IPS-NIHi7 (cell line): Measurements from ENCODE around the gene CNBP.
"Not testable (repeated sequence)": the region's sequence is repeated elsewhere in the genome, so short reads cannot be mapped to it uniquely, and the experiment has no call there.

Experiments
- DNase-seq: peaks from one replicate; pipeline ENCODE4 v3.0.0; 2012; ENCODE audit warnings: mixed read lengths; ENCODE audit errors: extremely low spot score

Gene CNBP

GRCh38 chr3:129184784-129185542 lies 1.3 kb upstream of the CNBP start:
- DNase-seq = not testable (repeated sequence)

- DNase-seq = peak; percentile 37
These were observed 631 bp upstream of the CNBP start for GRCh38 chr3:129184396-129184657.

GRCh38 chr3:129182390-129183185 lies 1.1 kb downstream of the CNBP start:
- DNase-seq = peak; percentile 13

- no peak for DNase-seq
These were observed 1.9 kb downstream of the CNBP start for GRCh38 chr3:129181819-129182218.

GRCh38 chr3:129180461-129180860 lies 3.2 kb downstream of the CNBP start:
- no peak for DNase-seq

GRCh38 chr3:129176051-129176450 lies 7.6 kb downstream of the CNBP start:
- no peak for DNase-seq

GRCh38 chr3:129173725-129174124 lies 10.0 kb downstream of the CNBP start:
- DNase-seq = no peak

GRCh38 chr3:129173206-129173605 lies 10.5 kb downstream of the CNBP start:
- DNase-seq = no peak

- no peak for DNase-seq
These were observed 16.9 kb downstream of the CNBP start for GRCh38 chr3:129166579-129167332.

GRCh38 chr3:129165594-129165993 lies 18.1 kb downstream of the CNBP start:
- not testable (repeated sequence) for DNase-seq

- DNase-seq = no peak
These were observed 19.2 kb downstream of the CNBP start for GRCh38 chr3:129164500-129164899.

GRCh38 chr3:129162729-129163579 lies 20.7 kb downstream of the CNBP start:
- DNase-seq = peak; percentile 27

GRCh38 chr3:129161860-129162271 lies 21.8 kb downstream of the CNBP start:
- peak; percentile 30 for DNase-seq

- DNase-seq = peak; percentile 96
These were observed 22.5 kb downstream of the CNBP start, which contains the start of gene ISY1 for GRCh38 chr3:129160891-129161859. Gene ISY1 (minus strand): TSS chr3:129161063. CDS start chr3:129160975, 88 bp downstream.

- no peak for DNase-seq
These were observed 38.9 kb downstream of the CNBP start for GRCh38 chr3:129144786-129145185.

GRCh38 chr3:129141011-129141410 lies 42.7 kb downstream of the CNBP start:
- DNase-seq = not testable (repeated sequence)

- no peak for DNase-seq
These were observed 43.8 kb downstream of the CNBP start for GRCh38 chr3:129139911-129140310.

GRCh38 chr3:129136275-129136674 lies 47.4 kb downstream of the CNBP start:
- DNase-seq = not testable (repeated sequence)

- DNase-seq = no peak
These were observed 51.4 kb downstream of the CNBP start for GRCh38 chr3:129132097-129132866.
